Measurements from ENCODE around the gene INAVA. TPM values are rescaled to one million over a fixed set of nuclear protein-coding genes. Genes with fewer than 3 reads are reported as not detected.

The INAVA gene
- total and polyA plus RNA-seq, 3 experiments from 2014 or later = 0.09 to 0.37 (median 0.24) TPM

DNA sequence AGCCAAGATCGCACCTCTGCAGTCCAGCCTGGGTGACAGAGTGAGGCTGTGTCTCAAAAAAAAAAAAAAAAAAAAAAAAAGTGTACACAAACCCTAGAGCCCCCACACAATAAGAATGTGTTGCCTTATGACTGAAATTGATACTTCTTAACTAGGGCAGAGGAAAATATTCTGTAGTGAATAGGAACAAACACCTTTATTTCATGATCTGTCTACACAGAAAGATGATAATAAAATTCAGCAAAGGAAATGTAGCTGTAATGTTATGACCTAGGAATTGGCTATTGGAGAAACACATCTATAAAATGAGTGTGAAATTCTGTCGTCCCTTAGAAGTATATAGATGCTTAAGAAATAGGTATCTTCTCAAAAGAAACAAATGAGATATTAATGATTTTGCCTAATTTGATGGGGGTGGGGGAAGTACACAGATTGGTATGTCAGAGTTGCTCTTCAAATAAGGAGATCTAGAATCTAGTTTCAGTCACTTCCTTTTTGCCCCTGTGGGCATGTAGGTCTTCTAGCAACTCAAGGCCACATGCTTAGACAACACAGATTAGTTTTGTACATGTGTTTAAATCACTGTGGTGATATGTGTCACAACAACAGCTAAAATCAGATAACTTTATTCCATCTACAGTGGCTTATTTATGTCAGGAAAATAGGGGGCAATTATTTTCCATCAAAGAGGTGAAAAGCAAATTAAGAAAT is 32.6 kb upstream of the INAVA start:
- no peak overlapping the region for H3K27ac ChIP-seq (ENCODE audit: low read depth, low read length)
- peaks cover 13% of the 10 kb centered on the region for H3K4me1 ChIP-seq (ENCODE audit: insufficient read depth, low read length)
- Mint-ChIP-seq H3K27ac (peak overlapping the region; percentile 11 to 87 (median 68)), H3K9me3 (no peaks in the 10 kb centered on the region), H3K36me3 (no peaks in the 10 kb centered on the region), H3K4me3 (peak overlapping the region in 4 of 7 donors; percentile 10 to 70 (median 53)), H3K4me1 (peaks cover 40 to 58% (median 40%) of the 10 kb centered on the region in 3 donors), H3K27me3 (no peaks in the 10 kb centered on the region)
- POLR2A ChIA-PET = interaction anchor here (0.6 kb wide), 1 partner anchor 17 kb away, joined by 4 read pairs; no protein-coding TSS in a partner anchor
- no peaks in the 10 kb centered on the region for H3K27me3 ChIP-seq (ENCODE audit: insufficient read depth, low read length, poor library complexity, severe bottlenecking)
- CTCF ChIA-PET = interaction anchor here (1.0 to 1.4 kb wide), 2 partner anchors 16 to 26 kb away, joined by 3 to 5 read pairs; no protein-coding TSS in a partner anchor
- no peak overlapping the region for H3K4me3 ChIP-seq (ENCODE audit: low read length)
- no peaks in the 10 kb centered on the region for H3K36me3 ChIP-seq (ENCODE audit: insufficient read depth, low read length)
- no peaks in the 10 kb centered on the region for H3K9me3 ChIP-seq (ENCODE audit: low read length)
- peak in 1 of 5 donors; percentile 19 for DNase-seq

DNA sequence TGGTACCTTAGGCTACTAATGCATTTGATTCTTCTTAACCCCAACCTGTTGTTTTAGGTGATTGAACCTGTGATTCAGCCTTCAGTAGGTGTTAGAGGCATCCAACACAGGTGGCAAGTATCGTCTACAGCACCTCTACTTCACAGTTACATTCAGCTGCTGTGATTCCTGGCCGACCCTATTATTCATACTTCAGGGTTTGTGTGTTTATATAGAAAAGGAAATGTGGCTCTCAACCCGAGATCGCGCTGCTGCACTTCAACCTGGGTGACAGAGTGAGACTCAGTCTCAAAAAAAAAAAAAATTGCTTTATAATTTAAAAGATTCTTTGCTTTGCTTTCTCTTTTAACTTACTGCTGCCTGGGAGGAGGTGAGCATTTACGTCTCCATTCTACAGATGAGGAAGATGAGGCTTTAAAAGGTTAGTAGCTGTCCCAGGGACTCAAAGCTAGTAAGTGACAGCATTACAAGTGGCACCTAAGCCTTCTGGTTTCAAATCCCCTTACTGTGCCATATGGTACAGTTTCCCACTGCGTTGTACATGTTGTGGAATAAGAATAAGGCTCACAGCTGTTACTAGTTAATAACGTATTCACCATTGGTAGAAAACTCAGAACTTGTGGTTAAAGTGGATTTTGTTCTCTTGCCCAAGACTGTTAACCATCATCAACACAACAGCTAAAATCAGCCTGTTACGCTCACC is 31.8 kb upstream of the INAVA start:
- Histone ChIP-seq H3K27ac (ENCODE audit: low read depth, low read length) (no peak overlapping the region), H3K4me1 (ENCODE audit: insufficient read depth, low read length) (peaks cover 13% of the 10 kb centered on the region), H3K27me3 (ENCODE audit: insufficient read depth, low read length, poor library complexity, severe bottlenecking) (no peaks in the 10 kb centered on the region), H3K4me3 (ENCODE audit: low read length) (no peak overlapping the region), H3K9me3 (ENCODE audit: low read length) (no peaks in the 10 kb centered on the region), H3K36me3 (ENCODE audit: insufficient read depth, low read length) (no peaks in the 10 kb centered on the region)
- peak overlapping the region; percentile 13 to 93 (median 68) for H3K27ac Mint-ChIP-seq
- H3K4me1 Mint-ChIP-seq = peaks cover 45 to 61% (median 48%) of the 10 kb centered on the region in 3 donors
- peak in 2 of 5 donors; percentile 28 to 49 for DNase-seq
- POLR2A ChIA-PET = interaction anchor here (0.7 kb wide), 3 partner anchors 21 to 1093 kb away, joined by 3 to 5 read pairs (median 3); no protein-coding TSS in a partner anchor
- H3K27me3 Mint-ChIP-seq = no peaks in the 10 kb centered on the region
- peak overlapping the region in 6 of 7 donors; percentile 64 to 76 (median 68) for H3K4me3 Mint-ChIP-seq
- CTCF ChIA-PET = interaction anchor here (1.0 to 1.4 kb wide), 2 partner anchors 15 to 25 kb away, joined by 3 to 5 read pairs; no protein-coding TSS in a partner anchor
- no peaks in the 10 kb centered on the region for H3K36me3 Mint-ChIP-seq
- no peaks in the 10 kb centered on the region for H3K9me3 Mint-ChIP-seq

DNA sequence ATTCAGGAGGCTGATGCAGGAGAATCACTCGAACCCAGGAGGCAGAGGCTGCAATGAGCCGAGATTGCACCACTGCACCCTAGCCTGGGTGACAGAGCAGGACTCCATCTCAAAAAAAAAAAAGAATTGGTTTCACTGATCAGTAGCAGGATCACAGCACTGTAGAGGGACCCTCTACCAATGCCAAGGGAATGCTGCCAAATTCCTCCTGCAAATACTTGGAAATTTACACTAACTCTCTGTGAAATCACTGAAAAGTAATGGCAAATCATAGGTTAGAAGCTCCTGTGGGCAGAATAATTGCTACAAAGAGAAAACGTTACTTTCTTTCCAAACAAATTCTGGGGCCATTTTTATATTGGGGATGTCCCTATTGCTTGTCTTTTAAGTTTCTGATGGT is 28.6 kb upstream of the INAVA start:
- Mint-ChIP-seq H3K4me3 (no peak overlapping the region), H3K4me1 (peaks cover 61 to 70% (median 67%) of the 10 kb centered on the region in 3 donors), H3K36me3 (no peaks in the 10 kb centered on the region), H3K9me3 (no peaks in the 10 kb centered on the region), H3K27me3 (no peaks in the 10 kb centered on the region), H3K27ac (no peak overlapping the region)
- ChIA-PET CTCF (interaction anchor here (0.8 to 1.1 kb wide), 2 partner anchors 24 to 244 kb away, joined by 3 read pairs; no protein-coding TSS in a partner anchor), POLR2A (no interaction called here)
- DNase-seq = no peak
- no peaks in the 10 kb centered on the region for H3K36me3 ChIP-seq (ENCODE audit: insufficient read depth, low read length)
- no peaks in the 10 kb centered on the region for H3K27me3 ChIP-seq (ENCODE audit: insufficient read depth, low read length, poor library complexity, severe bottlenecking)
- H3K9me3 ChIP-seq (ENCODE audit: low read length) = no peaks in the 10 kb centered on the region
- H3K4me1 ChIP-seq (ENCODE audit: insufficient read depth, low read length) = peaks cover 29% of the 10 kb centered on the region
- no peak overlapping the region for H3K4me3 ChIP-seq (ENCODE audit: low read length)
- H3K27ac ChIP-seq (ENCODE audit: low read depth, low read length) = no peak overlapping the region

DNA sequence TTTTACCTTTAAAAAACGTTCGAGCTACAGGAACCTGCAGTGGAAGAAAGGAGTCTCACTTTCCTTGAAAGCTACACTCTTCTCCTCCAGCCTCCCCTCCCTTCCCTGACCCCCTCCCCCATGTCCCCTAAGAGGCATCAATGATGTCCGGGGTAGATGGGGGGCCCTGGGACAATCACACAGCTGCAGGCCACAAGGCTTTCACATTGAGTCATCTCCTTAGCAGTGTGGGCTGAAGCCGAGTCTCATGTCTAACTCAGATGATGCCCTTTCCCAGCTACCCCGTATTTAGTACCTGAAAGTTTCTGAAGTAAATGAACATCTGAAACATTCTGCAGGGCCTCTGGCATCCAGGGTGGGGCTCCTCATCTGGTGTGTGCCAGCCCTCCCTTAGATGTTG is 28.2 kb upstream of the INAVA start:
- no peaks in the 10 kb centered on the region for H3K9me3 ChIP-seq (ENCODE audit: low read length)
- ChIA-PET POLR2A (no interaction called here), CTCF (interaction anchor here (0.8 to 1.1 kb wide), 2 partner anchors 24 to 244 kb away, joined by 3 read pairs; no protein-coding TSS in a partner anchor)
- Mint-ChIP-seq H3K9me3 (no peaks in the 10 kb centered on the region), H3K27ac (peak overlapping the region in 2 of 8 donors; percentile 17 to 19), H3K4me3 (peak overlapping the region in 1 of 7 donors; percentile 15), H3K27me3 (no peaks in the 10 kb centered on the region), H3K36me3 (no peaks in the 10 kb centered on the region), H3K4me1 (peaks cover 65 to 74% (median 71%) of the 10 kb centered on the region in 3 donors)
- peaks cover 32% of the 10 kb centered on the region for H3K4me1 ChIP-seq (ENCODE audit: insufficient read depth, low read length)
- no peak overlapping the region for H3K27ac ChIP-seq (ENCODE audit: low read depth, low read length)
- H3K4me3 ChIP-seq (ENCODE audit: low read length) = no peak overlapping the region
- H3K27me3 ChIP-seq (ENCODE audit: insufficient read depth, low read length, poor library complexity, severe bottlenecking) = no peaks in the 10 kb centered on the region
- no peaks in the 10 kb centered on the region for H3K36me3 ChIP-seq (ENCODE audit: insufficient read depth, low read length)
- DNase-seq = no peak

DNA sequence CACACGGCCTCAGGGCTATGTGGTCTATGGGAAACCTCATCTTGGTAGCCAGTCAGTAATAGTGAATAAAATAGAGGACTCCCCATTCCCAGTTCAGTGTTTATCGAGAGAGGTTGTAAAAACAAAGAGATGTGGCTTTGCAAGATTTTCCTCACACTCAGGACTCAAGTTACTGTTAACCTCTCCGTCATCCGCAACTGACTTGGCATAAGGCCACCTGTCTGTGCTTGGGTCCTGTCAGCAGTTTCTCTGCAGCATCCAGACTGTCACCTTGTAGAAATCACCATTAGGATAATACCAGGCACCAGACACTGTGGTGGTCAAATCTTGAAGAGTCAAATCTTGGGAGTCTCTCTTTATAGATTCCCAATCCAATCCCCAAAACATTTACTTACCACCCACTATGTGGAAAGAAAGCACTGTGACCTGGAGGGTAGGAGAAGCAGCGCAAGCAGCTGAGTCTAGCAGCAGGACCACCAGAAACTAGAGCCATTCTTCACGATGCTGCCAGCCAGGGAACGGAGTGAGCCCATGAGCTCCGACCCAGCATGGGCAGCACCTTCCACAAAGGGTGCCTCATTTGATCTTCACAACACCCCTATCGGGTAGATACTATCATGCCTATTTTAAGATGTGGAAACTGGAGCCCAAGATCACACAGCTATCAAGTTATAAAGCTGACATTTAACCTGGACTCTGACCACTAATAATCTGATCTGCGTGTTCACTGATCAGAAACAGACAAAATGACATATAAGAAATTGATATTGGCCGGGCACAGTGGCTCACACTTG is 27.5 kb upstream of the INAVA start:
- Histone ChIP-seq H3K27ac (ENCODE audit: low read depth, low read length) (no peak overlapping the region), H3K27me3 (ENCODE audit: insufficient read depth, low read length, poor library complexity, severe bottlenecking) (no peaks in the 10 kb centered on the region), H3K4me3 (ENCODE audit: low read length) (no peak overlapping the region), H3K9me3 (ENCODE audit: low read length) (no peaks in the 10 kb centered on the region), H3K4me1 (ENCODE audit: insufficient read depth, low read length) (peaks cover 27% of the 10 kb centered on the region), H3K36me3 (ENCODE audit: insufficient read depth, low read length) (no peaks in the 10 kb centered on the region)
- Mint-ChIP-seq H3K4me3 (peak overlapping the region in 4 of 7 donors; percentile 29 to 83 (median 36)), H3K9me3 (no peaks in the 10 kb centered on the region), H3K36me3 (no peaks in the 10 kb centered on the region), H3K27me3 (no peaks in the 10 kb centered on the region), H3K27ac (peak overlapping the region in 6 of 8 donors; percentile 4 to 57 (median 34)), H3K4me1 (peaks cover 68 to 76% (median 73%) of the 10 kb centered on the region in 3 donors)
- ChIA-PET POLR2A (no interaction called here), CTCF (interaction anchor here (0.8 kb wide), 1 partner anchor 245 kb away, joined by 3 read pairs; no protein-coding TSS in a partner anchor)
- DNase-seq = no peak

DNA sequence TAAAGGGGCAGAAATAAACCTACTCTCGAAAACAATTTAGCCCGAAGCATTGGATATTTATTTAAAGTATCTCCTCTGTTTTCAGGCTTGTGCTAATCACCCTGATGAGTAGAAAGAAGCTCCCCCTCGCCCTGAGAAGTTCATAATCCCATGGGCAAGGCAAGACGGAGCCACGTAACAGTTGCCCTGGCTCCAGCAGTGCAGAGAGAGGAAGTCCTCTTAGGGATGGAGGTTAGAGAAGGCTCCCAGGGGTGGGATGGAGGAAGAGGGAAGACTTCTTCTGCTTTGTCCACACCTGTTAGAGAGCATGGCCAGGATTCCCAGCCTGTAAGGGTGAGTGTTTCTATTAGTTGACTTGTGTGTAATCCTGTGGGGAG is 25.3 kb upstream of the INAVA start:
- H3K36me3 Mint-ChIP-seq = no peaks in the 10 kb centered on the region
- peak overlapping the region in 6 of 7 donors; percentile 59 to 90 (median 77) for H3K4me3 Mint-ChIP-seq
- POLR2A ChIA-PET = interaction anchor here (1.6 kb wide), 1 partner anchor 19 kb away, joined by 8 read pairs; no protein-coding TSS in a partner anchor
- peaks cover 62 to 68% (median 66%) of the 10 kb centered on the region in 3 donors for H3K4me1 Mint-ChIP-seq
- H3K36me3 ChIP-seq (ENCODE audit: insufficient read depth, low read length) = no peaks in the 10 kb centered on the region
- no peak for DNase-seq
- CTCF ChIA-PET = no interaction called here
- H3K27ac ChIP-seq (ENCODE audit: low read depth, low read length) = no peak overlapping the region
- H3K27me3 Mint-ChIP-seq = peaks cover 3 to 5% of the 10 kb centered on the region in 2 donors
- peaks cover 3% of the 10 kb centered on the region for H3K27me3 ChIP-seq (ENCODE audit: insufficient read depth, low read length, poor library complexity, severe bottlenecking)
- peaks cover 19% of the 10 kb centered on the region for H3K4me1 ChIP-seq (ENCODE audit: insufficient read depth, low read length)
- peak overlapping the region; percentile 42 to 97 (median 92) for H3K27ac Mint-ChIP-seq
- no peaks in the 10 kb centered on the region for H3K9me3 ChIP-seq (ENCODE audit: low read length)
- no peaks in the 10 kb centered on the region for H3K9me3 Mint-ChIP-seq
- H3K4me3 ChIP-seq (ENCODE audit: low read length) = no peak overlapping the region

DNA sequence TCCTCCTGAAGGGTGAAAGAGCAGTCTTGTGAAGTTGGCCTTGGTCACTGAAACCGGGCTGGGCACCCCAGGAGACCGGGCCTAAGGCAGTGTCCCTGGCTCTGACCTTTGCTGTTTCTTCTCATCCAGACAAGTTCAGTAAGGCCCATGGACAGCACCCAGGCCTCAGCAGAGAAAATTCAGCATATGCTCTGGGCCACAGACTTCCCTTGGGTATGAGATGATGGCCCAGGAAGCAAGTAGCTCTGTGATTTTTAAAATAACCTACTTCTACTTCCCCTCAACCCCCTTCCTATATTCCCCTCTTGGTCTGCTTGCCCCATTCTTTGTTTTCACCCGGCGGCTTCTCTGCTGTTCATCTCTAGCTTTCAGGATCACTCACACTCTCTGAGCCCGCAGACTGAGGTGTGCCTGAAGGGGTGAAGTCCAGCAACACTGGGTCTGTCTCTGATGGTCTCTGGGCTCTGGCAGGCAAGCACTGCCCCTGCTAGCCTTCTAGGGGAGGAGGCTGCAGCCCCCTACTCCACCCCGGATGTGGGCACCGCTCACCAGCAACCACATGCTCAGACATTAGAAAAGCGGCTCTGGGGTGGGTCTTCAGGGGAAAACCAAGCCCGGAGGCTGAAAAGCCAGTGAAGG is 24.8 kb upstream of the INAVA start:
- H3K4me3 ChIP-seq (ENCODE audit: low read length) = no peak overlapping the region
- H3K9me3 ChIP-seq (ENCODE audit: low read length) = no peaks in the 10 kb centered on the region
- POLR2A ChIA-PET = interaction anchor here (1.6 kb wide), 1 partner anchor 18 kb away, joined by 8 read pairs; no protein-coding TSS in a partner anchor
- H3K36me3 ChIP-seq (ENCODE audit: insufficient read depth, low read length) = no peaks in the 10 kb centered on the region
- Mint-ChIP-seq H3K27ac (peak overlapping the region; percentile 42 to 97 (median 92)), H3K9me3 (no peaks in the 10 kb centered on the region), H3K4me1 (peaks cover 64 to 72% (median 69%) of the 10 kb centered on the region in 3 donors), H3K36me3 (no peaks in the 10 kb centered on the region), H3K4me3 (peak overlapping the region; percentile 23 to 90 (median 75)), H3K27me3 (peaks cover 8 to 9% of the 10 kb centered on the region in 2 donors)
- H3K4me1 ChIP-seq (ENCODE audit: insufficient read depth, low read length) = peaks cover 19% of the 10 kb centered on the region
- CTCF ChIA-PET = no interaction called here
- peak in 3 of 5 donors; percentile 37 to 59 (median 42) for DNase-seq
- H3K27me3 ChIP-seq (ENCODE audit: insufficient read depth, low read length, poor library complexity, severe bottlenecking) = peaks cover 5% of the 10 kb centered on the region
- no peak overlapping the region for H3K27ac ChIP-seq (ENCODE audit: low read depth, low read length)
